K562 (cell line): ENCODE measurements around the gene ELOB. TPM values are rescaled to one million over a fixed set of nuclear protein-coding genes. Genes with fewer than 3 reads are reported as not detected.

Experiments used
- ATAC-seq: fragments of 200-7000 bp; cut with Tn5 transposase; 3 replicates; pipeline ENCODE4 v1.9.1; 2020; ENCODE audit warnings: moderate library complexity
- BruUV-seq: library from RNA; stranded (reverse); fragments of 400-500 nt; replicated peaks from 2 replicates; lab custom pipeline; 2021; lab: Mats Ljungman, UMichigan
- CTCF ChIA-PET: fragments of 300-600 bp; formaldehyde crosslinking; extraction: SDS; loops from one replicate; lab custom pipeline; 2021; ENCODE audit warnings: low intra/inter-chr PET ratio; lab: Yijun Ruan, JAX
- POLR2A ChIA-PET: fragments of 300-600, 350-650 bp; sonication (Branson Sonifier 250); formaldehyde crosslinking; extraction: SDS; loops from one replicate; lab custom pipeline; 2021; ENCODE audit warnings: antibody characterized with exemption, inconsistent platforms; lab: Yijun Ruan, JAX
- DNase-seq, 4 experiments: peaks; one replicate each; pipeline versions ENCODE4 v3.0.0 to v3.0.0-alpha.2; 2011 to 2018; ENCODE audit warnings: low spot score in 3 of 4, mixed read lengths in 3 of 4; ENCODE audit errors: extremely low read depth in 1 of 4
- FAIRE-seq: peaks from 2 replicates; lab custom pipeline; 2011; peaks lifted over from hg19 to GRCh38; lab: Jason Lieb, UNC
- H2AFZ ChIP-seq: 2 replicates; pipeline ENCODE4 v1.6.0; 2011; ENCODE audit warnings: low read depth, low read length, control low read depth, inconsistent platforms
- H3K27ac ChIP-seq: fragments of 200-600 bp; 3 replicates; pipeline ENCODE4 v1.8.0; 2011; ENCODE audit warnings: low read depth, mild to moderate bottlenecking, control low read depth, inconsistent platforms, low read length, moderate library complexity, mixed read lengths; ENCODE audit errors: extremely low read depth
- H3K27me3 ChIP-seq, 2 experiments: fragments of 300-600 bp in 1 of 2; 2 replicates in 1 of 2; 3 replicates in 1 of 2; pipeline versions ENCODE4 v1.6.0 to v1.8.0; 2011; ENCODE audit warnings: inconsistent platforms in 2 of 2, low read length in 2 of 2, mild to moderate bottlenecking in 1 of 2, mixed read lengths in 1 of 2, moderate library complexity in 1 of 2; ENCODE audit not compliant: control insufficient read depth in 2 of 2, insufficient read depth in 2 of 2
- H3K36me3 ChIP-seq: fragments of 300-600 bp; 3 replicates; pipeline ENCODE4 v1.8.0; 2011; ENCODE audit warnings: mild to moderate bottlenecking, low read length, inconsistent platforms; ENCODE audit not compliant: control insufficient read depth, insufficient read depth
- H3K4me1 ChIP-seq, 2 experiments: fragments of 200-600 bp in 1 of 2; replicated peaks in 1 of 2; 2 replicates in 1 of 2; 3 replicates in 1 of 2; pipeline versions ENCODE4 v1.5.1 to v1.8.0; 2011; ENCODE audit warnings: inconsistent platforms in 2 of 2, low read length in 2 of 2, mild to moderate bottlenecking in 1 of 2, mixed read lengths in 1 of 2, moderate library complexity in 1 of 2; ENCODE audit not compliant: control insufficient read depth in 2 of 2, insufficient read depth in 2 of 2
- H3K4me2 ChIP-seq: 2 replicates; pipeline ENCODE4 v1.6.1; 2011; ENCODE audit warnings: low read length, control low read depth, inconsistent platforms, mixed read lengths; ENCODE audit not compliant: insufficient read depth
- H3K4me3 ChIP-seq: fragments of 200-600 bp; sonication (generic), shearing (Covaris generic); 2 replicates; pipeline ENCODE4 v1.5.1; 2016; ENCODE audit warnings: control low read depth, inconsistent platforms
- H3K79me2 ChIP-seq: fragments of 200-600 bp; 3 replicates; pipeline ENCODE4 v1.8.0; 2011; ENCODE audit warnings: low read length, inconsistent platforms; ENCODE audit not compliant: control insufficient read depth, insufficient read depth
- H3K9ac ChIP-seq, 2 experiments: 2 replicates each; pipeline versions ENCODE4 v1.6.0 to v1.6.1; 2011; ENCODE audit warnings: low read depth in 2 of 2, low read length in 2 of 2, control low read depth in 1 of 2, inconsistent platforms in 1 of 2, mild to moderate bottlenecking in 1 of 2, mixed read lengths in 1 of 2; ENCODE audit not compliant: insufficient read depth in 1 of 2
- H3K9me1 ChIP-seq: one replicate; pipeline ENCODE4 v1.6.0; 2011; ENCODE audit warnings: inconsistent platforms, mild to moderate bottlenecking, low read length, moderate library complexity; ENCODE audit not compliant: control insufficient read depth, insufficient read depth
- H3K9me3 ChIP-seq: replicated peaks from 2 replicates; pipeline ENCODE4 v1.5.1; 2011; ENCODE audit warnings: low read depth, low read length, inconsistent platforms; ENCODE audit not compliant: control insufficient read depth, insufficient read depth
- H4K20me1 ChIP-seq: replicated peaks from 2 replicates; pipeline ENCODE4 v1.6.1; 2011; ENCODE audit warnings: low read length, inconsistent platforms, mixed read lengths; ENCODE audit not compliant: control insufficient read depth, insufficient read depth
- EWSR1 ChIP-seq: fragments of 450-650 bp; IDR thresholded peaks from 2 replicates; pipeline ENCODE4 v1.6.1; 2018; ENCODE audit warnings: borderline replicate concordance, mild to moderate bottlenecking, low read depth, moderate library complexity; ENCODE audit not compliant: partially characterized antibody
- NUFIP1 ChIP-seq: fragments of 450-650 bp; IDR thresholded peaks from 2 replicates; pipeline ENCODE4 v1.6.1; 2018; ENCODE audit not compliant: partially characterized antibody
- PHTF2 ChIP-seq: fragments of 250-450 bp; sonication (Bioruptor Pico); IDR thresholded peaks from 2 replicates; pipeline ENCODE4 v1.5.0; 2021; ENCODE audit warnings: mild to moderate bottlenecking
- POLR2A ChIP-seq: fragments of 450-650 bp; conservative IDR thresholded peaks from 2 replicates; pipeline ENCODE4 v1.6.1; 2016
- POLR2B ChIP-seq: fragments of 450-650 bp; IDR thresholded peaks from 2 replicates; pipeline ENCODE4 v1.6.1; 2018; ENCODE audit warnings: low read depth; ENCODE audit not compliant: partially characterized antibody
- SMAD4 ChIP-seq: fragments of 250-450 bp; sonication (Bioruptor Pico); conservative IDR thresholded peaks from 2 replicates; pipeline ENCODE4 v1.8.0; 2021; ENCODE audit warnings: inconsistent platforms, mild to moderate bottlenecking, moderate library complexity
- SUPT5H ChIP-seq: fragments of 450-650 bp; IDR thresholded peaks from 2 replicates; pipeline ENCODE4 v1.6.1; 2016
- ZNF282 ChIP-seq: sonication (generic); formaldehyde crosslinking; IDR thresholded peaks from 2 replicates; pipeline ENCODE4 v1.8.1; 2023; ENCODE audit warnings: missing genetic modification reagents
- ZNF780A ChIP-seq: fragments of 250-450 bp; sonication (Bioruptor Pico); IDR thresholded peaks from 2 replicates; pipeline ENCODE4 v1.5.0; 2021; ENCODE audit warnings: mild to moderate bottlenecking
- WGBS: fragments of 100-300 bp; shearing (Covaris generic); methylation state at CpG from one replicate; pipeline ENCODE4 v1.1.6; 2016; ENCODE audit warnings: low coverage, mixed read lengths; ENCODE audit not compliant: insufficient coverage; ENCODE audit errors: missing lambda C conversion rate; 5-methylcytosine and 5-hydroxymethylcytosine counted together
- in situ Hi-C: fragments of 300-500 bp; cut with MboI; formaldehyde crosslinking; loops from 4 replicates; pipeline ENCODE4 v1.15.0; 2018; ENCODE audit warnings: inconsistent platforms, mixed read lengths
- intact Hi-C: fragments of 100-400 bp; cut with micrococcal nuclease; formaldehyde crosslinking; loops from 2 replicates; pipeline ENCODE4 v1.14.2; 2022
- polyA plus RNA-seq, 8 experiments: library from polyadenylated mRNA; depleted of rRNA in 4 of 8; stranded (reverse) in 5 of 8; unstranded in 3 of 8; fragments of >200 nt; fragmentation: Nextera tagmentation in 2 of 8; fragmentation: Illumina TruSeq in 1 of 8; extraction: Ambion mirVana in 2 of 8; extraction: Trizol in 1 of 8; gene quantifications; 2 replicates each; pipeline versions ENCODE4 v1.2.1 to v1.2.3, GENCODE V29; 2011 to 2014; ENCODE audit warnings: inconsistent platforms in 1 of 8, missing spikeins in 1 of 8
- total RNA-seq, 7 experiments: library from RNA; depleted of rRNA in 6 of 7; stranded (reverse); fragments of >200 nt in 6 of 7; fragmentation: Illumina TruSeq in 2 of 7; extraction: Trizol in 2 of 7; gene quantifications; 2 replicates each; pipeline versions ENCODE4 v1.2.1 to v1.2.3, GENCODE V29; 2011 to 2021; ENCODE audit warnings: low replicate concordance in 1 of 7
- TF ChIP-seq, protein P1 (sequence below): fragments of 450-650 bp; IDR thresholded peaks from 2 replicates; pipeline ENCODE4 v1.6.1; 2016; ENCODE audit warnings: borderline replicate concordance
- TF ChIP-seq, protein P2 (sequence below), 2 experiments: fragments of 200-800 bp in 1 of 2; sonication (Bioruptor generic) in 1 of 2; sonication (generic) in 1 of 2; formaldehyde crosslinking in 1 of 2; IDR thresholded peaks in 1 of 2; conservative IDR thresholded peaks in 1 of 2; 2 replicates each; pipeline versions ENCODE4 v1.5.0 to v1.6.1; 2016 to 2020; ENCODE audit warnings: missing compliant biosample characterization in 1 of 2, missing genetic modification characterization in 1 of 2, missing genetic modification reagents in 1 of 2

Gene ELOB
- total and polyA plus RNA-seq, 9 of the 15 experiments (the other 6 are each of a cell fraction or from before 2014, with no cell fraction given) = 63.2 to 791 (median 237) TPM

GRCh38 chr16:2763173-2763572 lies 13.9 kb downstream of the ELOB start:
- H2AFZ ChIP-seq = no peak overlapping the region
- FAIRE-seq = no peak
- TF ChIP-seq POLR2A (0 out of 2 replicates have a peak, but pooled peaks have one; percentile 42), EWSR1 (no peak), POLR2B (peak; percentile 54), SUPT5H (peak; percentile 45; the same call in 1 of the 2 replicates)
- TF ChIP-seq, all 486 proteins: peak for 3
- Histone ChIP-seq H3K27ac (no peak overlapping the region), H3K27me3 (no peaks in the 10 kb centered on the region), H3K9ac (no peak overlapping the region), H3K4me2 (no peak overlapping the region), H3K4me1 (peaks cover 3 to 21% of the 10 kb centered on the region in 2 experiments; a peak in 4 of 5 replicates), H3K36me3 (peaks cover 100% of the 10 kb centered on the region), H3K9me3 (peaks cover 20% of the 10 kb centered on the region), H4K20me1 (peaks cover under 1% of the 10 kb centered on the region; the same call in 1 of the 2 replicates), H3K4me3 (no peak overlapping the region), H3K9me1 (no peaks in the 10 kb centered on the region), H3K79me2 (peaks cover 95% of the 10 kb centered on the region)
- POLR2A ChIA-PET = interaction anchor here (1.7 to 9.0 kb wide), 3 partner anchors 8 to 13 kb away, joined by 5 to 96 read pairs (median 8); partner anchors contain the start of gene SRRM2
- CTCF ChIA-PET = no interaction called here
- in situ Hi-C loops (no loop called here), intact Hi-C loops (no loop called here)
- ATAC-seq (no peak), DNase-seq (no peak)
- 97% methylated on average over 6 of the region's 6 CpGs for WGBS
- BruUV-seq = no TSS peak

DNA sequence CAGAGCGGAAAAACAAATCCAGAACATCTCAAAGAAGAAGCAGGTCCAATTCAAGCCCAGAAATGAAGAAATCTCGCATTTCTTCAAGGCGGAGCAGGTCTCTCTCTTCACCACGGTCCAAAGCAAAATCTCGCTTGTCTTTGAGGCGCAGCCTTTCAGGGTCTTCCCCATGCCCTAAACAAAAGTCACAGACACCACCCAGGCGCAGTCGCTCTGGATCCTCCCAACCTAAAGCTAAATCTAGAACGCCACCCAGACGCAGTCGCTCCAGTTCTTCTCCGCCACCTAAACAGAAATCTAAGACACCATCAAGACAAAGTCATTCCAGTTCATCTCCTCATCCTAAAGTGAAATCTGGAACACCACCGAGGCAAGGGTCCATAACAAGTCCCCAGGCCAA lies 14.4 kb downstream of the ELOB start:
- in situ Hi-C loops = no loop called here
- no peak overlapping the region for H3K9ac ChIP-seq
- no peaks in the 10 kb centered on the region for H3K27me3 ChIP-seq
- no peak overlapping the region for H3K4me3 ChIP-seq
- no peak for ATAC-seq
- no peak overlapping the region for H2AFZ ChIP-seq
- H4K20me1 ChIP-seq = no peaks in the 10 kb centered on the region; the same call in 1 of the 2 replicates
- peaks cover 99% of the 10 kb centered on the region for H3K79me2 ChIP-seq
- no peaks in the 10 kb centered on the region for H3K9me1 ChIP-seq
- H3K9me3 ChIP-seq = peaks cover 20% of the 10 kb centered on the region
- DNase-seq = no peak
- 98% methylated on average over 13 of the region's 13 CpGs for WGBS
- no peak for FAIRE-seq
- no peak overlapping the region for H3K4me2 ChIP-seq
- peaks cover 100% of the 10 kb centered on the region for H3K36me3 ChIP-seq
- BruUV-seq = no TSS peak
- intact Hi-C loops = no loop called here
- ChIA-PET POLR2A (interaction anchor here (0.6 to 9.0 kb wide), 5 partner anchors 9 to 600 kb away, joined by 3 to 96 read pairs (median 5); partner anchors contain the start of gene SRRM2), CTCF (no interaction called here)
- peaks cover 0 to 16% of the 10 kb centered on the region in 2 experiments; a peak in 3 of 5 replicates for H3K4me1 ChIP-seq
- H3K27ac ChIP-seq = no peak overlapping the region
- TF ChIP-seq NUFIP1 (no peak), ZNF780A (CRISPR knock-in tag) (no peak), ZNF282 (CRISPR knock-in tag) (no peak), SMAD4 (CRISPR knock-in tag) (no peak), PHTF2 (no peak)
- TF ChIP-seq, protein P1, sequence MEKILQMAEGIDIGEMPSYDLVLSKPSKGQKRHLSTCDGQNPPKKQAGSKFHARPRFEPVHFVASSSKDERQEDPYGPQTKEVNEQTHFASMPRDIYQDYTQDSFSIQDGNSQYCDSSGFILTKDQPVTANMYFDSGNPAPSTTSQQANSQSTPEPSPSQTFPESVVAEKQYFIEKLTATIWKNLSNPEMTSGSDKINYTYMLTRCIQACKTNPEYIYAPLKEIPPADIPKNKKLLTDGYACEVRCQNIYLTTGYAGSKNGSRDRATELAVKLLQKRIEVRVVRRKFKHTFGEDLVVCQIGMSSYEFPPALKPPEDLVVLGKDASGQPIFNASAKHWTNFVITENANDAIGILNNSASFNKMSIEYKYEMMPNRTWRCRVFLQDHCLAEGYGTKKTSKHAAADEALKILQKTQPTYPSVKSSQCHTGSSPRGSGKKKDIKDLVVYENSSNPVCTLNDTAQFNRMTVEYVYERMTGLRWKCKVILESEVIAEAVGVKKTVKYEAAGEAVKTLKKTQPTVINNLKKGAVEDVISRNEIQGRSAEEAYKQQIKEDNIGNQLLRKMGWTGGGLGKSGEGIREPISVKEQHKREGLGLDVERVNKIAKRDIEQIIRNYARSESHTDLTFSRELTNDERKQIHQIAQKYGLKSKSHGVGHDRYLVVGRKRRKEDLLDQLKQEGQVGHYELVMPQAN = no peak
- TF ChIP-seq, protein P2, sequence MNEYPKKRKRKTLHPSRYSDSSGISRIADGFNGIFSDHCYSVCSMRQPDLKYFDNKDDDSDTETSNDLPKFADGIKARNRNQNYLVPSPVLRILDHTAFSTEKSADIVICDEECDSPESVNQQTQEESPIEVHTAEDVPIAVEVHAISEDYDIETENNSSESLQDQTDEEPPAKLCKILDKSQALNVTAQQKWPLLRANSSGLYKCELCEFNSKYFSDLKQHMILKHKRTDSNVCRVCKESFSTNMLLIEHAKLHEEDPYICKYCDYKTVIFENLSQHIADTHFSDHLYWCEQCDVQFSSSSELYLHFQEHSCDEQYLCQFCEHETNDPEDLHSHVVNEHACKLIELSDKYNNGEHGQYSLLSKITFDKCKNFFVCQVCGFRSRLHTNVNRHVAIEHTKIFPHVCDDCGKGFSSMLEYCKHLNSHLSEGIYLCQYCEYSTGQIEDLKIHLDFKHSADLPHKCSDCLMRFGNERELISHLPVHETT (CRISPR knock-in tag; conservative IDR thresholded peaks at IDR 0.05 in 1 of 2, IDR thresholded peaks at IDR 0.05 in 1 of 2) = no peak
